ENCODE data around the gene GABRG3. TPM values are rescaled to one million over a fixed set of nuclear protein-coding genes. Genes with fewer than 3 reads are reported as not detected.

The GABRG3 gene
- total RNA-seq, 1 donor = not detected

- no peak for DNase-seq (ENCODE audit: low read depth)
- no peak overlapping the region for H3K4me3 ChIP-seq (ENCODE audit: low read depth, low read length)
- no peak for TF ChIP-seq CTCF (IDR thresholded peaks at IDR 0.05; ENCODE audit: insufficient read depth, low read depth, low read length)
These were observed 88.0 kb downstream of the GABRG3 start for GRCh38 chr15:27058939-27059338.

GRCh38 chr15:27059610-27060202 lies 88.7 kb downstream of the GABRG3 start:
- no peak for DNase-seq (ENCODE audit: low read depth)
- TF ChIP-seq CTCF (IDR thresholded peaks at IDR 0.05; ENCODE audit: insufficient read depth, low read depth, low read length) = peak; percentile 23
- no peak overlapping the region for H3K4me3 ChIP-seq (ENCODE audit: low read depth, low read length)

GRCh38 chr15:27061739-27062138 lies 90.8 kb downstream of the GABRG3 start:
- no peak for TF ChIP-seq CTCF (IDR thresholded peaks at IDR 0.05; ENCODE audit: insufficient read depth, low read depth, low read length)
- no peak for DNase-seq (ENCODE audit: low read depth)
- no peak overlapping the region for H3K4me3 ChIP-seq (ENCODE audit: low read depth, low read length)

GRCh38 chr15:27062951-27063350 lies 92.0 kb downstream of the GABRG3 start:
- no peak overlapping the region for H3K4me3 ChIP-seq (ENCODE audit: low read depth, low read length)
- no peak for DNase-seq (ENCODE audit: low read depth)
- TF ChIP-seq CTCF (IDR thresholded peaks at IDR 0.05; ENCODE audit: insufficient read depth, low read depth, low read length) = no peak

- H3K4me3 ChIP-seq (ENCODE audit: low read depth, low read length) = no peak overlapping the region
- no peak for DNase-seq (ENCODE audit: low read depth)
- TF ChIP-seq CTCF (IDR thresholded peaks at IDR 0.05; ENCODE audit: insufficient read depth, low read depth, low read length) = no peak
These were observed 93.1 kb downstream of the GABRG3 start for GRCh38 chr15:27064080-27064479.

GRCh38 chr15:27065151-27065550 lies 94.2 kb downstream of the GABRG3 start:
- DNase-seq (ENCODE audit: low read depth) = no peak
- no peak for TF ChIP-seq CTCF (IDR thresholded peaks at IDR 0.05; ENCODE audit: insufficient read depth, low read depth, low read length)
- no peak overlapping the region for H3K4me3 ChIP-seq (ENCODE audit: low read depth, low read length)

GRCh38 chr15:27065785-27066184 lies 94.8 kb downstream of the GABRG3 start:
- H3K4me3 ChIP-seq (ENCODE audit: low read depth, low read length) = no peak overlapping the region
- DNase-seq (ENCODE audit: low read depth) = no peak

More at GRCh38 chr15:27065785-27066184, 94.8 kb downstream of the GABRG3 start:
- no peak for TF ChIP-seq CTCF (IDR thresholded peaks at IDR 0.05; ENCODE audit: insufficient read depth, low read depth, low read length)
